Sigmoid colon (tissue), 7 donors: ENCODE measurements around the gene DHRS3. TPM values are rescaled to one million over a fixed set of nuclear protein-coding genes. Genes with fewer than 3 reads are reported as not detected.

ENCODE experiments used
- DNase-seq: peaks from one replicate; pipeline ENCODE4 v3.0.0-alpha.2; 2019
- H3K27ac ChIP-seq, 4 donors: fragments of 200-600 bp; sonication (generic); one replicate each; pipeline ENCODE4 v1.5.1; 2016 to 2019; ENCODE audit warnings: mild to moderate bottlenecking in 1 of 4
- H3K27me3 ChIP-seq, 3 donors: fragments of 200-600 bp; sonication (generic); one replicate each; pipeline ENCODE4 v1.5.1; 2019; ENCODE audit warnings: mild to moderate bottlenecking in 1 of 3
- H3K36me3 ChIP-seq, 4 donors: fragments of 200-600 bp; sonication (generic); one replicate each; pipeline ENCODE4 v1.5.1; 2016 to 2019
- H3K4me1 ChIP-seq, 4 donors: fragments of 200-600 bp; sonication (generic); one replicate each; pipeline ENCODE4 v1.5.1; 2017 to 2019
- H3K4me3 ChIP-seq, 4 donors: fragments of 200-600 bp; sonication (generic); one replicate each; pipeline ENCODE4 v1.5.1; 2017 to 2019; ENCODE audit warnings: mild to moderate bottlenecking in 2 of 4, moderate library complexity in 1 of 4
- H3K9me3 ChIP-seq, 4 donors: fragments of 200-600 bp in 3 of 4; sonication (generic) in 3 of 4; one replicate each; pipeline versions ENCODE4 v1.5.1 to v1.6.1; 2013 to 2019
- EP300 ChIP-seq, 4 donors: sonication (generic); formaldehyde crosslinking; IDR thresholded peaks; one replicate each; pipeline ENCODE4 v1.6.1; 2017; ENCODE audit warnings: antibody characterized with exemption in 4 of 4
- POLR2A ChIP-seq, 2 donors: fragments of 450-650 bp; IDR thresholded peaks; one replicate each; pipeline ENCODE4 v1.6.1; 2016; ENCODE audit warnings: antibody characterized with exemption in 2 of 2, mild to moderate bottlenecking in 2 of 2, moderate library complexity in 2 of 2
- POLR2AphosphoS5 ChIP-seq, 4 donors: sonication (generic); formaldehyde crosslinking; IDR thresholded peaks; one replicate each; pipeline ENCODE4 v1.6.1; 2017; ENCODE audit warnings: antibody characterized with exemption in 4 of 4
- WGBS, 2 donors: extraction: QIAGEN DNeasy Blood & Tissue Kit; methylation state at CpG; one replicate each; pipeline ENCODE4 v1.1.7; 2013; 5-methylcytosine and 5-hydroxymethylcytosine counted together
- intact Hi-C: fragments of 100-400 bp; cut with DNase I; formaldehyde crosslinking; loops from one replicate; pipeline ENCODE4 v1.15.1; 2023
- polyA plus RNA-seq, 3 donors: library from polyadenylated mRNA; stranded (reverse); fragments of 200-250 nt; gene quantifications; one replicate each; pipeline ENCODE4 v1.2.3, GENCODE V29; 2013
- total RNA-seq, 4 donors: library from RNA; depleted of rRNA; stranded (reverse); fragments of >200 nt; gene quantifications; one replicate each; pipeline ENCODE4 v1.1.0, GENCODE V29; 2016
- TF ChIP-seq, protein P1 (sequence below), 4 experiments: fragments of 450-650 bp in 3 of 4; fragments of 200-600 bp in 1 of 4; IDR thresholded peaks; one replicate each; pipeline ENCODE4 v1.5.1; 2016 to 2019; ENCODE audit warnings: antibody characterized with exemption in 4 of 4, mild to moderate bottlenecking in 3 of 4, moderate library complexity in 2 of 4
- donor health status: healthy with polysubstance abuse.
- donor health status: Bipolar disorder and iron deficiency.
- donor health status: healthy.

Gene DHRS3
- total and polyA plus RNA-seq, 7 donors = 34.8 to 102 (median 47.9) TPM

DNA sequence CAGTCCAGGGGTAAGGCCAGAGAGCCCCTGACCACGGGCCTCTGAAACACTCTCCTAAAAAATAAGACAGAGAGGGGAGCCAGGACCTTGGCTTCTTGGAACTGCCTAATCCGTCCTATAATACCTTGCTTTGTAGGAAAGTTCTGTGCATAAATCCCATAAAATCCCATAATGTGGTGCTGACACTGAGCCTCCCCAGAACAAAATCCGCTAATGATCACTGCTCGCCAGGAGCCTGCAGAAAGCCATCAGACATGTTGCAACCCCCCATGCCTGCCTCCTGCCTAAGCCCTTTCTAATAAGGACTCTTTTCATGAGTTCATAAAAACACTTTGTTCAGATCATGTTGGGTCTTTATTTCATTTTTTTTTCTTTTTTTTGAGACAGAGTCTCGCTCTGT, 9.3 kb upstream of the DHRS3 start:
- no peaks in the 10 kb centered on the region for H3K27me3 ChIP-seq
- intact Hi-C loops = no loop called here
- H3K9me3 ChIP-seq = no peaks in the 10 kb centered on the region
- H3K4me1 ChIP-seq = peaks cover 0 to 14% (median 12%) of the 10 kb centered on the region in 4 donors
- DNase-seq = no peak
- whole genome bisulfite sequencing, 2 donors = 86 to 90% methylated on average over 5 of the region's 5 CpGs
- no peak overlapping the region for H3K4me3 ChIP-seq
- TF ChIP-seq EP300 (IDR thresholded peaks at IDR 0.05) = no peak
- no peak for TF ChIP-seq POLR2A (IDR thresholded peaks at IDR 0.05)
- TF ChIP-seq, protein P1, sequence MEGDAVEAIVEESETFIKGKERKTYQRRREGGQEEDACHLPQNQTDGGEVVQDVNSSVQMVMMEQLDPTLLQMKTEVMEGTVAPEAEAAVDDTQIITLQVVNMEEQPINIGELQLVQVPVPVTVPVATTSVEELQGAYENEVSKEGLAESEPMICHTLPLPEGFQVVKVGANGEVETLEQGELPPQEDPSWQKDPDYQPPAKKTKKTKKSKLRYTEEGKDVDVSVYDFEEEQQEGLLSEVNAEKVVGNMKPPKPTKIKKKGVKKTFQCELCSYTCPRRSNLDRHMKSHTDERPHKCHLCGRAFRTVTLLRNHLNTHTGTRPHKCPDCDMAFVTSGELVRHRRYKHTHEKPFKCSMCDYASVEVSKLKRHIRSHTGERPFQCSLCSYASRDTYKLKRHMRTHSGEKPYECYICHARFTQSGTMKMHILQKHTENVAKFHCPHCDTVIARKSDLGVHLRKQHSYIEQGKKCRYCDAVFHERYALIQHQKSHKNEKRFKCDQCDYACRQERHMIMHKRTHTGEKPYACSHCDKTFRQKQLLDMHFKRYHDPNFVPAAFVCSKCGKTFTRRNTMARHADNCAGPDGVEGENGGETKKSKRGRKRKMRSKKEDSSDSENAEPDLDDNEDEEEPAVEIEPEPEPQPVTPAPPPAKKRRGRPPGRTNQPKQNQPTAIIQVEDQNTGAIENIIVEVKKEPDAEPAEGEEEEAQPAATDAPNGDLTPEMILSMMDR (IDR thresholded peaks at IDR 0.05) = no peak
- TF ChIP-seq POLR2AphosphoS5 (IDR thresholded peaks at IDR 0.05) = no peak
- no peak overlapping the region for H3K27ac ChIP-seq
- no peaks in the 10 kb centered on the region for H3K36me3 ChIP-seq

DNA sequence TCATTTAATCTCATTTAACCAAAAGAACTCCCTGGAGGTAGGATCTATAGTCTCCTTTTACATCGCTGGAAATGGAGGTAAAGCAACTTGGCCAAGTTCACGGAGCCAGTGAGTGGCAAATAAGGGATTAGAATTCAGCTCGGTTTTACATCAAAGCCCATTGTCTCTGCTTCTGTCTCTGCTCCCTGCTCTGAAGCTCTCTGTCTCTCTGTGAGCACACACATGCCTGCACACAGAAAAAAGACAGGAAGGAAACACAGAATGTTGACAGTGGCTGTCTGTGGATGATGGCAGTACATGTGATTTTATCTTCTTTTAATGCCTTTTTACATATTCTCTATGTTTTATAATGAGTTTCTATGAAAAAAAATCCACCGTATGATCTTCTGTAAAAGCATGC, 8.9 kb upstream of the DHRS3 start:
- intact Hi-C loops = no loop called here

DNA sequence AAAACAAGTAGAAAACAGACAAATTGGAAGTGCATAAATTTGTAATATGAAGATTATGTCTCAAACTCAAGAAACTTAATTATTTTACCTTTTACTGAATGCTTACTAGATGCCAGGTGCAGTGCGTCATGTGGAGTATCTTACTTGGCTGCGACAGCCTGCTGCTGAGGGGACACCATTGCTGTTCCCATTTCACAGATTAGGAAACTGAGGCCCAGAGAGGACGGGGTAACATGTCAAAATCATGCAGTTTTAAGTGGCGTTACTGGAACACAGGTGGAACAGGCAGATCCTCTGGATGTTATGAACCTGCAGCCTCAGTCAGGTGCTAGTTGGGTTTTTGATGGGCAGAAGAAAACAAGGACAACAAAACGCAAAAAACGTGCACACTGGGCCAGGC, 7.3 kb upstream of the DHRS3 start:
- intact Hi-C loops = no loop called here
- H3K27me3 ChIP-seq = no peaks in the 10 kb centered on the region
- DNase-seq = no peak

More for the DNA sequence above, 8.9 kb upstream of the DHRS3 start:
- Histone ChIP-seq H3K27me3 (no peaks in the 10 kb centered on the region), H3K9me3 (no peaks in the 10 kb centered on the region), H3K27ac (no peak overlapping the region), H3K4me1 (peaks cover 0 to 18% (median 16%) of the 10 kb centered on the region in 4 donors), H3K4me3 (no peak overlapping the region), H3K36me3 (no peaks in the 10 kb centered on the region)
- 68 to 73% methylated on average over 4 of the region's 4 CpGs for WGBS, 2 donors
- TF ChIP-seq, protein P1 (IDR thresholded peaks at IDR 0.05) = no peak
- TF ChIP-seq POLR2AphosphoS5 (IDR thresholded peaks at IDR 0.05) (no peak), EP300 (IDR thresholded peaks at IDR 0.05) (no peak), POLR2A (IDR thresholded peaks at IDR 0.05) (no peak)
- DNase-seq = no peak

DNA sequence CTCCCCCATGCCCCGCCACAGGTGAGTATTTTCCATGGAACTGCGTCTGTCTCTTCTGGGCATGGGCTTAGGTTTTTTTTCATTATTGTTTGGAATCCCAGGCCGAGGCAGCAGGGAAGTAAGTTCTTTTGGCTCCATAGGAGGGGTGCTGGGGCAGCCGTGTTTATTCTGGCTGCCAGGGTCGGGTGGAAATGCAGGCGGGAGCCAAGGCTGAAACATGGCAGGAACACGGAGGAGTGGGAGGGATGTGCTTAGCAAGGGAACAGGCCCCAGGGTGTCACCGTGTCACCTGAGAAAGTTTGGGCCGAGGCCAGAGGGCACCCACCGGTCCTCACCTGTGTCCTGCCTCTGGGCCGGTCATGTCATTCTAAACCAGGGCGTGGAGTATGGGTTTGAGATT, 4.5 kb upstream of the DHRS3 start:
- DNase-seq = no peak

More for the DNA sequence above, 7.3 kb upstream of the DHRS3 start:
- H3K4me1 ChIP-seq = peaks cover 0 to 34% (median 33%) of the 10 kb centered on the region in 4 donors
- no peaks in the 10 kb centered on the region for H3K36me3 ChIP-seq
- WGBS, 2 donors = 83 to 90% methylated on average over 6 of the region's 6 CpGs
- TF ChIP-seq, protein P1 (IDR thresholded peaks at IDR 0.05) = no peak
- TF ChIP-seq POLR2AphosphoS5 (IDR thresholded peaks at IDR 0.05) (no peak), EP300 (IDR thresholded peaks at IDR 0.05) (no peak), POLR2A (IDR thresholded peaks at IDR 0.05) (no peak)
- H3K4me3 ChIP-seq = no peak overlapping the region
- no peak overlapping the region for H3K27ac ChIP-seq
- H3K9me3 ChIP-seq = no peaks in the 10 kb centered on the region

More for the DNA sequence above, 4.5 kb upstream of the DHRS3 start:
- WGBS, 2 donors = 77 to 79% methylated on average over 12 of the region's 12 CpGs
- H3K27me3 ChIP-seq = no peaks in the 10 kb centered on the region
- H3K9me3 ChIP-seq = no peaks in the 10 kb centered on the region
- H3K36me3 ChIP-seq = no peaks in the 10 kb centered on the region
- peaks cover 0 to 55% (median 48%) of the 10 kb centered on the region in 4 donors for H3K4me1 ChIP-seq
- intact Hi-C loops = no loop called here
- TF ChIP-seq EP300 (IDR thresholded peaks at IDR 0.05) = no peak
- no peak for TF ChIP-seq POLR2AphosphoS5 (IDR thresholded peaks at IDR 0.05)
- TF ChIP-seq, protein P1 (IDR thresholded peaks at IDR 0.05) = no peak
- TF ChIP-seq POLR2A (IDR thresholded peaks at IDR 0.05) = no peak
- peak overlapping the region; percentile 90 to 99 (median 96) for H3K27ac ChIP-seq
- no peak overlapping the region for H3K4me3 ChIP-seq
